Measurements from ENCODE around the gene PTPRD.

DNA sequence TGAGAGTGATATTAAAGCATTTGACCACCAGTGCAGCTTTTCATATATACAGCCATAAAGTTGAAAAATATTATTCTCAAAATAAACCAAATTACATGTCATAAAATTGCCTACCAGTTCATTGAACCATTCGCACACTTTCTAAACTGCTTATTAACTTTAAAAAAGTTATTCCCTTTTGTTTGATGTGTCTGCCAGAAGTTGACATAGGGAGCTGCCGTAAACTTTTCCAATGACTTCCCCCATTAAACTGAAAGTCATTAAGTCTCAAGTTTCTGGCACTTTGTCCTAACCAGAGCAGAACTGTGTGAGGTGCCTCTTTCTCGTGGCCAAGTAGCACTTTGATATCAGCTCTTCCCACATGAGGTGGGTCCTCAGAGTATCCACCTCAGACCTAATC lies 2231.2 kb downstream of the PTPRD start:
- TF ChIP-seq CTCF (conservative IDR thresholded peaks at IDR 0.05 in 1 of 2, IDR thresholded peaks at IDR 0.05 in 1 of 2; ENCODE audit: extremely low read depth in 1 of 2, insufficient read depth in 1 of 2, low read depth in 1 of 2, low read length in 2 of 2), result no peak
- no peak for TF ChIP-seq EZH2 (IDR thresholded peaks at IDR 0.05; ENCODE audit: borderline replicate concordance, low read length)
